Measurements from ENCODE around the gene GABRE.

GABRE gene, protein sequence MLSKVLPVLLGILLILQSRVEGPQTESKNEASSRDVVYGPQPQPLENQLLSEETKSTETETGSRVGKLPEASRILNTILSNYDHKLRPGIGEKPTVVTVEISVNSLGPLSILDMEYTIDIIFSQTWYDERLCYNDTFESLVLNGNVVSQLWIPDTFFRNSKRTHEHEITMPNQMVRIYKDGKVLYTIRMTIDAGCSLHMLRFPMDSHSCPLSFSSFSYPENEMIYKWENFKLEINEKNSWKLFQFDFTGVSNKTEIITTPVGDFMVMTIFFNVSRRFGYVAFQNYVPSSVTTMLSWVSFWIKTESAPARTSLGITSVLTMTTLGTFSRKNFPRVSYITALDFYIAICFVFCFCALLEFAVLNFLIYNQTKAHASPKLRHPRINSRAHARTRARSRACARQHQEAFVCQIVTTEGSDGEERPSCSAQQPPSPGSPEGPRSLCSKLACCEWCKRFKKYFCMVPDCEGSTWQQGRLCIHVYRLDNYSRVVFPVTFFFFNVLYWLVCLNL

DNA sequence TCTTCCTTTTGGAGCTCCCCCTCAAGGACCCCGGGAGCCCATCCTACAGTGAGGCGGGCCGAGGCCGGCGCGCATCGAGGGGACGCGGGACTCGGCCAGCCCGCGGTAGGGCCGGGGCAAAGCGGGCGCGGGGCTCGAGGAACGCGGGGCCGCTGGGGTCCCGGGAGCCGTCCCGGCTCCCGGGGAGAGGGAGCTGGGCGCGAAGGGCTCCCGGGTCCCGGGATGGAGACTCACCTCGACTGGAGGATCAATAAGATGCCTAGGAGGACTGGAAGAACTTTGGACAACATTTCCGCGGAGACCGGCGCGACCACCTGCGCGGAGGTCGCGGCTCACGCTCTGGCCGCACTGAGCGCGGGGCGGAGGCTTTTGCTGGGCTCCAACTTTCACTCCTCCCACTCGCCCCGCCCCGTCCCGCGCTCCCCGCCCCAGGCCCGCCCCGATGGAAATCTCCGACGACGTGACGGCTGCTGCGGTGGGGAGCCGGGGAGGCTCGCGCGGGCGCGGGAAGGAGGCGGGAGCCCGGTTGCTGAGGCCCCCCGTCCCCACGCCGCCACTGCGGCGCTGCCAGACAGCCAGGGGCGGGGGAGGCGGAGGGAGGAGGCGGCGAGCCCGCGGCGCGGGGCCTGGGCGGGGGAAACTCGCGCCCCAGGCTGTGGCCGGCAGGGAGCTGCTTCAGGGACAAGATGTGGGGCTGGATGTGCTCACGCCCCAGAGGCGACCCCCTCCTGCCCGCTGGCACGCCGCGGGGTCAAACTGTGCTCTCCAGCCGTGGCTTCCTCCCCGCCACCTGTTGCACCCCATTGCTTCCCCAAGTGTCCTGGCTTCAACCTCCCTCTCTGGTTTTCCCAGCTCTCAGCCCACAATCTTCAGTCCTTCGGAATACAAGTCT is at the start of gene GABRE:
TSS of gene GABRE (minus strand) at position 341 of the 892 bp plus-strand sequence. CDS start at position 290, 51 bp downstream.
- no peak for DNase-seq (ENCODE audit: low read depth in 2 of 2)

GRCh38 chrX:152020888-152021287 is 46.4 kb upstream of the GABRE start:
- no peak for DNase-seq (ENCODE audit: low read depth in 2 of 2)

GRCh38 chrX:151999813-152000212 is 25.3 kb upstream of the GABRE start:
- no peak for DNase-seq (ENCODE audit: low read depth in 2 of 2)

DNA sequence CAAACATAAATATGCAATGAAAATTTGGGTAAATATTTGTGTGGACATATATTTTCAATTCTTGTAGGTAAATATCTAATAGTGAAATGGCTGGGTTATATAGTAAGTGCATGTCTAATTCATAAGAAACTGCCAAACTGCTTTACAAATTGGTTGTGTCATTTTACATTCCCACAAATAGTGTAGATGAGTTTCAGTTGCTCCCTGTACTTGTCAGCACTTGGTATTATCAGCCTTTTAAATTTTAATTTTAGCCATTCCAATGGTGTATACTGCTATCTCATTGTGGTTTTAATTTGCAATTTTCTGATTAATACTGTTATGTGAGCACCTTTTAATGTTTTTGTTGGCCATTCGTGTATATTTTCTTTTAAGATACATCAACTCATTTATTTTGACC is 23.1 kb upstream of the GABRE start:
- no peak for DNase-seq (ENCODE audit: low read depth in 2 of 2)

DNA sequence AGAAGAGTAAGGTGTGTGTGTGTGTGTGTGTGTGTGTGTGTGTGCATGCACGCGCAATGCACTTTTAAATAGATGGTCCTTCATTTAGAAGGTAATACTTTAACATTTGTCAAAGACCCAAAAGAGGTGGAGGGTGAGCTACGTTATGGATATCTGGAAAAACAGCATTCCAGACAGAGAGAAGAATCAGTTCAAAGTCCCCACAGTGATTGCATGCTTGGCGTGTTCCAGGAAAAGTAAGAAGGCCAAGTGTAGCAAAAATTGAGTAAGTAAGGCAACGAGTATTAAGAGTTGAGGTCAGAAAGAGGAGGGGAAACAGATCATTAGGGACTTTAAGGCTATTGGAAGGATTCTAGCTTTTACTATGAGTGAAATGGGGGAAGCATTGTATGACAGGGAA is 21.9 kb upstream of the GABRE start:
- DNase-seq (ENCODE audit: low read depth in 2 of 2): no peak

DNA sequence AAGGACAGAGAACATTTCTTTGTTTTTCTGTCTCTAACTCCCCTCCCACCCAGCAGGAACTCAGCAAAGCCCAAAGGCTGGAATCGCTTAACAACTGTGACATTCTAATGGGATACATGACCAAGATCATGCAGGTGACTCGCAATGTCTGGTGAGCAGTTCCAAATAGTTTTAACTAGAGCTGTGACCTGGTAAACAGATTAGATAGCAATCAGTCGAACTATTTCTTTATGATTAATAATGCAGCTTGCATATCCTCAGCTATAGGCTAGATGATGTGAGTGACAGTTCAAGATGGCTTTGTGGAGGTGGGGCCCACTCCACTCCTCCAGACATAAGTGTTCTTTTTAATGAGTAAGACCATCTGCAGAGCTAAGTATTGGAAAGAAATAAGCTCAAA is 20.0 kb upstream of the GABRE start:
- DNase-seq (ENCODE audit: low read depth in 2 of 2): no peak

DNA sequence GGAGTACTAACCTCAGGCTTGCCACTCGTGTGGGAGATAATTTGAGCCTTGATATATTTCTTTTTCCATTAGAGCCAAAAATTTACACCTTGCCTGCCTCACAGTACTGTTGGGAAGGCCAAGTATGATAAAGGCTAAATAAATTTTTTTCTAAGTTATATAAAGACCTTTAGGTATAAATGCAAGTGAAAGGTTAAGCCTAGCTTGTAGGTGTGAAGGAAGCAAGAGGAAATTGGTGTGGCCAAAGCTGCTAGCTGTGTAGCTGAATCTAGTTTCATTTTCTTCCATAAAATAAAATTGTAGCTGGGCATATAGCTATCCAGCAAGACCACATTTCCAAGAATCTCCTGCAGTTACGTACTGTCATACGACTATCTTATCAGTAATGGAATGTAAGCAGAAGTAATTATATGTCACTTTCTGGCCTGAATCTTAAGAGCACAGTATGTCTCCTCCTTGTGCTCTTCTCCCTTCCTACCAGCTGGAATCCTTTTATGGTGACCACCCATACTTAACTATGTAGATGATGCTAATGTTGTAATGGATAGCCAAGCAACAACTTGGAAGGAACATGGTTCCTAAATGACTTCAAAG is 14.3 kb upstream of the GABRE start:
- no peak for DNase-seq (ENCODE audit: low read depth in 2 of 2)

DNA sequence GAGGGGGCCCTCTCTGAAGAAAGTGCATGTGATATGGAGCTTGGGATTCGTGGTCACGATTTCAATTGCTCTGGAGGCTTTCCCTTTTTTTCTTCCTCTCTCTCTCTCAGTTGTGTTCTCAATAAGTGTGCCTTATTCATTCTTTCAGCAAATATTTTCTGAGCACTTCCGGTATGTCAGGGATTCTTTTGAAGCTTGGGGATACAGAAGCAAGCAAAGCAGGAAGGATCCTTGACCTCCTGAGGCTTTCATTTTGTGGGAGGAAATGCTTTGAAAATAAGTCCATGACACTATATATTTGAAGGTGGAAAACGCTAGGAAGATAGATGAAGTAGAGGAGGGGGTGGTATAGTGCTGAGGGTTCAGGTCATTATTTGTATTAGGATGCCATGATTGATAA is 12.6 kb upstream of the GABRE start:
- DNase-seq (ENCODE audit: low read depth in 2 of 2): no peak

DNA sequence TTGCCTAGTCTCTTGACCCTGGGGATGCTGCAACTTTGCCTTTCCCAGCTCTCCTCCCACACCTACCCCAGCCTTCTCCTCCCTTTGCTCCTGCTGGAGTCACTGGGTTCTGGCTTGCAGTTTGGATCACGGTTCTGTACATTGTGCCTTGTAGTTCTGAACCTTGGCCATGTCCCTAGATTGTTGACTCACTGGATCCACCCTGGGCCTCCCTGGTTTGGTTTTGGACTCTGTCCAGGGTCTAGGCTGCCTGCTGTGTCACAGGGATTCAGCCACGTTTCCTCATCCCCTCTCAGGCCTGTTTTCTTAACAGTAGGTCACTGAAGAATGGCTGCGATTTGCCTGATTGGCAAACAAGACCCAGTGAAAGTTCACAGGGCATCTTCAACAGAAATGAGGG is 11.5 kb upstream of the GABRE start:
- DNase-seq (ENCODE audit: low read depth in 2 of 2): no peak

- DNase-seq (ENCODE audit: low read depth in 2 of 2): no peak
Observed at GRCh38 chrX:151985531-151985930, 11.1 kb upstream of the GABRE start.

GRCh38 chrX:151984902-151985301 is 10.4 kb upstream of the GABRE start:
- DNase-seq (ENCODE audit: low read depth in 2 of 2): no peak

DNA sequence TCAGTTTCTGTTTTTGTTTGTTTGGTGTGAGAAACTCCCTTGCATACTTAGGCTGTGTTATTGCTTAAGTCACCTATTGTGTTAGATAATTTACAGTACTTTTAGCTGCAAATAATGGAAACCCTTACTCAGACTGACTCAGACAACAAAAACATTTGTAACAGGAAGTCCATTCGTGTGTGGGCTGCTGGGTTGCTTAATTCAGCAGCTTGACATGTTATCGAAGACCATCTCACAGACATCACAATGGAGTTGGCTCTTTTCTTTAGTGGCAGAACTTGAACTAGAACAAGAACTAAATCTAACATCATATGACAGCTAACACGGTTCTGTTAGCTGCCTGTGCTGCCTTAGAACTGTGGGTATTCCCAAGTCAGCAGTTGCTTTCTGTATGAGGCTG is 9.9 kb upstream of the GABRE start:
- no peak for DNase-seq (ENCODE audit: low read depth in 2 of 2)

DNA sequence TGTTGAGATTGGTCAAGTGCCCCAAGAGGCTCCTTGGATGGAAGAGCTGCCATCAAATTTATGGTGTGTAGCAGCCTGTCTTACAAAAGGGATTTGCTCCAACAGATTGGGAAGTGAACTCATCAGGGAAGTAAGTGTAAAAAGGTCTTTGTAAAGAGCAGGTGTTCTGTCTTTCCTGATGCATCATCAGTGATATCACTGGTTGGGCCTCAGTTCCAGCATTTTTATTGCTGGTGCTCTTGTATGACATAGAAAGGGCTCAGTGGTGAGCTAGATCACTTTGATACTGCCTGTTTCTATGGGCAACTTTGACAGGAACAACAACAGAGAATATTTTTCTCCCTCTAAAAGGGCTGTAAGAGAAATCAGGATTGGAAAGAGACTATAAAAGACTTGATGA is 8.7 kb upstream of the GABRE start:
- no peak for DNase-seq (ENCODE audit: low read depth in 2 of 2)

DNA sequence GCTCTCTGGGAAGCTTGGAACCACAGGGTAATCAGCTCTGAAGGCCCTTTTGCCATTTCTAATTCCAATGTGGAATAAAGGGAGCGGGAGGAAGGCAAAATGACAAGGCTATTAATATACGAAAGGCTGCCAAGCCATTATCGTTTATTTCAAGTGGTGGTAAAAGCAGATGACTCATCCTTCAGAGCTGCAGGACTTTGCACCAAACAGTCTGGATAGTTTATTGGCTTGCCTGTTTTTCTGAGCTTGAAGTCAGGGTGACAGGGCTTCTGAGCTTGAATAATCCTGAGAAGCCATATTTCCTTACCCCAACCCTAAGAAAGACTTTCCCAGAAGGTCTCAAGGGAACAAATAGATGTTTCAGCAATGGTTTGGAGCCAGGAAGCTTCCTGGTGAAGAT is 7.7 kb upstream of the GABRE start:
- DNase-seq (ENCODE audit: low read depth in 2 of 2): no peak

DNA sequence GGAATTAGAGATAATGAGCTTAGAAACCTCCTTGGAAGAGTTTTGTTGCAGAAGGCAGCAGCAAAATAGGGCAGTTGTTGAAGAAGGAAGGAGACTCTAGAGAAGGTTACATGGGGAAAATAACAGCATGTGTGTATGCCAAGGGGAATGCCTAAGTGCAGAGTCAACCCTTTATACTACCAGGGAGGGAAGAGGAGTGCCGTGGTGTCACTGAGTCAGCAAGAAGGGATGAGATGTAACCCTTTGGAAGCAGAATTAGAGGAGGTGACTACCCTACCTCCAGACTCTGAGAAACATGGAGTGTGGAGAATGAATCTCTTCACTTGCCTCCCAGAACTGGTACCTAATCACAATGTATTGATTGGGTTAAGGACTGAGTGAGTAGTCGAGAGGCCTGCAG is 6.7 kb upstream of the GABRE start:
- no peak for DNase-seq (ENCODE audit: low read depth in 2 of 2)

- DNase-seq (ENCODE audit: low read depth in 2 of 2): no peak
Observed at GRCh38 chrX:151977923-151978322, 3.4 kb upstream of the GABRE start.

DNA sequence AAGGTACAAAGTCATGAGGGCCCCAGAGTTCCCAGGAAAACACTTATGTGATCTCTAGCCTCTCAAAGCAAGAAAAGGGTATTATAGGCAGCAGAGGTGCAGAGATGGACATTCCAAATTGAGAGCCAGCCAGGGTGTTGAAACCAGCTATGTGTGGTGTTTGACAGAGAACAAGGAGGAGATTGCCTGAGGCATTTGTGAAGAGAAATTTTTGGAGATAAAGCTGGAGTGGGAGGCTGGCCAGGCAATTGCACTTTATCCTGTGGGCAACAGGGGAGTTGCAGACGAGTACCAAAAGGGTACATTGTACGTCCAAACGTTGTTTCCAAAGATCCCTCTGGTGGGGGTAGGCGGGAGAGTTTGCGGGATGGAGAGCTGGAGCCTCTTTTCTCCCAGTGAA is 2.5 kb upstream of the GABRE start:
- no peak for DNase-seq (ENCODE audit: low read depth in 2 of 2)

DNA sequence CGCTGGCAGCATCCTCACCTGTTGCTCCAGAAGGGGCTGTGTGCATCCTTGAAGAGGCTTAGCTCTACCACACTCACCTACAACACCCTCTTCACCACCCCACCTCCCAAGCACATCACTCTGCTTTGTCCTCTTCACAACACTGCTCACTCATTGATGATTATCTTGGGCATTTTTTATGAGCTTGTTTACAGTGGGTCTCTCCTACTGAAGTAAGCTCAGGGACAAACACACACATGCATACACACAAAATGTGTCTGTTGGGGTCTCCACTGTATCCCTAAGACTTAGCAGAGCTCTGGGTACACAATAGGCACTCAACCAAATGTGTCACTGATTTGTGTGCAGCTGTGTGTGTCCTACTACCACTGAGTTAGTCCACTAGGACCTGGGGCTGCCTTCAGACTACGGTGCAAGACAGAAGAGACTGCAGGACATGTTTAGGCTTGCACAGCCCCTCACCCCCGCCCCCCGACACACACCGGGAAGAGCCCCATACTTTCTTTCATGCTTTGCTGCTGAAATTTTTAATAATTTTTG is 1.3 kb upstream of the GABRE start:
- no peak for DNase-seq (ENCODE audit: low read depth in 2 of 2)

DNA sequence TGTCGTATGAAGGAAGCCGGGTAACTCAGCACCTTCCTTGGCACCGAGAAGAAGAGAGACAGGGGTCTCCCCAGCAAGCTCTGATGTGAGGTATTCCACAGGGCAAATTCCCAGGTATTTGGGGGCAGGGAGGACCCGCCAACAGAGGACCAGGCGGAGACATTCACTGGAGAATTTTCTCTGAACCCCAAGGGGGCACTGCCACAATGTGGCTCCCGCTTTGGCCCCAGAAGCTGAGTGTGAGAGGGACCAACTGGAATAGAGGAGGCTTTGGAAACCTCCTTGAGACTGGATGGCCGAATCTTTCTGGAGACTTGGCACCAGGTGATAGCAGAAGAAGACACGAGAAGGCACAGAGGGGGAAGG is 735 bp upstream of the GABRE start:
- DNase-seq (ENCODE audit: low read depth in 2 of 2): no peak

DNA sequence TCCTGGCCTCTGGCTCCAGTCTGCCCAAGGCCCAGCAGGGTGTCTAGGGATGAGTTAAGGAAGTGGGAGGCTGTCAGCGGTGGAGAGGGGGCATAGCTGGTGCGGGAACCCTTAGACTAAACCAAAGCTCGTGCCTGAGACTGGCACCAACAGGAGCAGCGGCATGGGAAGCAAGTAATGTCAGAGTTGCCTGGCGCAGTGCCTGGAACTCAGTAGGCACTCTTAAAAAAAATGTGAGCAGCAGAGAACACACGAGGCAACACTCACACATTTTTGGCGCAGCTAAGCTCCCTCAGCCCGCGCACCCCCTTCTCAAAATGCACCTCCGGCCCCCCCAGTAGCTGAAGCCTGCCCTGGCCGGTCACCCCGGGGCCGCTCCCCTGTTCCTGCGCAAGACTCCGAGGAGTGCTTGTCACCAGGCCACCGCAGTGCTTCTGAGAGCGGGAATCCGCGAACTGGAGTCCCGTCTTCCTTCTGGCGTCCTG is 583 bp downstream of the GABRE start:
- no peak for DNase-seq (ENCODE audit: low read depth in 2 of 2)

- DNase-seq (ENCODE audit: low read depth in 2 of 2): no peak
Observed at GRCh38 chrX:151973060-151973661, 1.3 kb downstream of the GABRE start.

DNA sequence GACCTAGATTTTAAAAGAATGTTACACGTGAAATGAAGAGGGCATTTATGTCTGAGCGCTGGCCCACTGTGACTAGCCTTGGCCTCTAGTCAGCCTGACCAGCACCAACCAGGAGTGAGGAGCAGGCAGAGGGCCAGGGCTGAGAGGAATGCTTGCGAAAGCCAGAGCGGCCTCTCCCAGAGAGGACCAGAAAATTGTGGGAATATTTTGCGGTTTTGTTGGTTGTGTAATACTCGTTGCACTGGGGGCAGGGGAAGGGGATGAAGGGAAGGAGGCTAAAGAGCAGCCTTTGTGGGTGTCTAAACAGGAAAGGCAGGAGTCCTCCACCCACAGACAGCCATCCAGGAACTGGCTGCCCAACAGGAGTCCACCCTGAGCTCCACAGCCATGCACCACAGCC is 3.8 kb downstream of the GABRE start:
- no peak for DNase-seq (ENCODE audit: low read depth in 2 of 2)
